ENCODE results near the gene TEX52. TPM values are rescaled to one million over a fixed set of nuclear protein-coding genes. Genes with fewer than 3 reads are reported as not detected.

TEX52 gene
- total RNA-seq, result not detected
- polyA plus RNA-seq, result not detected
- long read RNA-seq, donor 1, result 0 reads
- long read RNA-seq, donor 2, result 0 reads
- long read RNA-seq, donor 3, result 0 reads
- long read RNA-seq, donor 4, result 0 reads
- long read RNA-seq, donor 5, result 0 reads
- long read RNA-seq, donor 6, result 0 reads
- long read RNA-seq, donor 7, result 0 reads
- long read RNA-seq, donor 8, result 0 reads
- long read RNA-seq, donor 9, result 0 reads
- long read RNA-seq, donor 10, result 0 reads

DNA sequence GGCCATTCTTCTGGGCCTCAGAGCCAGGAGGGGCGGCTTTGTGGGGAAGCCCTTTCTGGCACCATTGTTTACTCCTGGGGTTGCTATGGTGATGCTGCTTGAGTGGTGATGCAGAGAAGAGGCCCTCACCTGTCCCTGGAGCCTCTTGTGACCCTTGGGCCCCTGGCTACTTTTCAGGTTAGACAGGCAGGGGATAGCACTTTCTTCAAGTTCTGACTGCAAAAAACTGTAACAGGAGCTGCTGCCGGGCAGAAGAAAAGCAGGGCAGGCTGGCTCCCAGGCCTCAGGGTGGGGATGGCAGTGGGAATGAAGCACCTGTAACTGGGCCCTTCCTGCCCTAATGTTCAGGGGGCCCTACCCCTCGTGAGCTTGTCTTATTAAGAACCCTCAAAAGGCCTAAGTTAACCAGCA is at the start of gene TEX52:
Gene TEX52, minus strand, starts transcription at position 19 of the 411 bp plus-strand sequence. Its CDS starts 13 bp downstream, at position 6.
- intact Hi-C loops (cut with DNase I; ENCODE audit: low total_unique reads), result loop anchor here (10.0 kb wide), 2 partner anchors 88 to 178 kb away; no protein-coding TSS in a partner anchor
- no peaks in the 10 kb centered on the region for H3K9me3 ChIP-seq
- no peak for TF ChIP-seq CTCF (IDR thresholded peaks at IDR 0.05)
- no peak for TF ChIP-seq POLR2A (IDR thresholded peaks at IDR 0.05)
- no peak for TF ChIP-seq EP300 (IDR thresholded peaks at IDR 0.05)
- TF ChIP-seq POLR2AphosphoS5 (IDR thresholded peaks at IDR 0.05), result no peak
- H3K27me3 ChIP-seq, result no peaks in the 10 kb centered on the region
- 83 to 100% (median 87%) methylated on average over 3 of the region's 3 CpGs for WGBS, 5 donors
- no peak within 1 kb of the TSS for H3K27ac ChIP-seq
- DNase-seq, result no peak
- no peaks in the 10 kb centered on the region for H3K4me1 ChIP-seq
- H3K36me3 ChIP-seq, result peaks cover 0 to 41% (median 14%) of the 10 kb centered on the region in 4 donors
- H3K4me3 ChIP-seq, result no peak within 1 kb of the TSS

DNA sequence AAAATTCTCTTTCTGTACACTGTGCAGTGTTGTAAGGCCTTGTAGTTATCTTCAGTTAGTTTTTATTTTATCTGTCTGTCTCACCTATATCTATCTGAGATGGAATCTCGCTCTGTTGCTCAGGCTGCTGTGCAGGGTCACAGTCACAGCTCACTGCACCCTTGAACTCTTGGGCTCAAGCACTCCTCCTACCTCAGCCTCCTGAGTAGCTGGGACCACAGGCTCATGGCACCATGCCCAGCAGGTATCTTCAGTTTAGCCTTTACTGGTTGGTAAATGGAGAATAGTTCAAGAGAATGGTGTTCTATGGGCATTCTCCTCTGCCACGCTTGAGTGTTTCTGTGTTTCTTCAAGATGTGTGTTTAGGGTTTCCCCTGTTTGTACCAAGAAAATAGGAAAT is 47.4 kb upstream of the TEX52 start:
- no peak for TF ChIP-seq EP300 (IDR thresholded peaks at IDR 0.05)
- TF ChIP-seq CTCF (IDR thresholded peaks at IDR 0.05), result no peak
- TF ChIP-seq POLR2AphosphoS5 (IDR thresholded peaks at IDR 0.05), result no peak
- TF ChIP-seq POLR2A (IDR thresholded peaks at IDR 0.05), result no peak
- no peak overlapping the region for H3K4me3 ChIP-seq
- no peaks in the 10 kb centered on the region for H3K27me3 ChIP-seq
- no peak for DNase-seq
- H3K9me3 ChIP-seq, result no peaks in the 10 kb centered on the region
- intact Hi-C loops (cut with DNase I; ENCODE audit: low total_unique reads), result no loop called here
- peaks cover 7 to 16% (median 11%) of the 10 kb centered on the region in 4 donors for H3K4me1 ChIP-seq
- H3K36me3 ChIP-seq, result peaks cover 0 to 4% (median under 1%) of the 10 kb centered on the region in 4 donors
- no peak overlapping the region for H3K27ac ChIP-seq
- WGBS, 5 donors, result 91 to 98% (median 95%) methylated on average over 2 of the region's 2 CpGs

DNA sequence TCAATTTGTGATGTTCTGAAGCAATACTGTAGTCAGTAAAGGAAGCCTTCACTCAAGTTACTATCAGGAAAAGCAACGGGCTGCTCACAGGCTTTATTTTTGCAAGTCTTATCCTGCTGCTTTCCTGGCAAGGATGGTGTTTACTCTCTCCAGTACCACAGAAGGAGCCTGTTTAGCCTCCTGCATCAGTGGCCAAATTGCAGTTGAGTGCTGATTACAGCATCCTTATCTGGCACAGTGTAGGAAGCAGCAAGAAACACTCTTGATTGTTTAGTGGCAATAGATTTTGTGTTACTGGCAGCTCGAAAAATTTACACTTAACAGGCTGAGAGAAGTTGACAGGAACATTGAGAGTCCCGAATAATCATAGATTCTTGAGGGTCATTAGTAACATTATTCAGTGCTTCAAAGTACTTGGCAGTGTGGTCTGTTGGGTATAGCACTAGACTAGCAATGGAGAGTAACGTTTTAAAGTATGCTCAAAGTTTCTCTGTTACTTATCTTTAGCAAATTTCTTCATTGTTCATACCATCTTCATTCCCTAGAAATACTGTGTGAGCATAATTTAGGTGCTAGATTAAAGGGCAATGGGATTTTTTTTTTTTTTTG is 45.5 kb upstream of the TEX52 start:
- peaks cover 7 to 17% (median 11%) of the 10 kb centered on the region in 4 donors for H3K4me1 ChIP-seq
- peaks cover 0 to 3% (median 0%) of the 10 kb centered on the region in 4 donors for H3K36me3 ChIP-seq
- H3K27ac ChIP-seq, result peak overlapping the region in 2 of 5 donors; percentile 4 to 22
- no peak for TF ChIP-seq EP300 (IDR thresholded peaks at IDR 0.05)
- no peak for TF ChIP-seq CTCF (IDR thresholded peaks at IDR 0.05)
- TF ChIP-seq POLR2AphosphoS5 (IDR thresholded peaks at IDR 0.05), result peak in 2 of 3 donors; percentile 12 to 85
- WGBS, 5 donors, result 13 to 24% (median 15%) methylated on average over 4 of the region's 4 CpGs
- intact Hi-C loops (cut with DNase I; ENCODE audit: low total_unique reads), result no loop called here
- peak; percentile 49 to 68 for DNase-seq
- no peak overlapping the region for H3K4me3 ChIP-seq
- no peaks in the 10 kb centered on the region for H3K27me3 ChIP-seq
- H3K9me3 ChIP-seq, result no peaks in the 10 kb centered on the region

GRCh38 chr12:2900642-2901041 is 43.8 kb upstream of the TEX52 start:
- DNase-seq, result no peak
- TF ChIP-seq POLR2AphosphoS5 (IDR thresholded peaks at IDR 0.05), result no peak
- TF ChIP-seq CTCF (IDR thresholded peaks at IDR 0.05), result no peak
- TF ChIP-seq EP300 (IDR thresholded peaks at IDR 0.05), result no peak
- no peak for TF ChIP-seq POLR2A (IDR thresholded peaks at IDR 0.05)
- H3K27me3 ChIP-seq, result no peaks in the 10 kb centered on the region
- peaks cover 0 to 3% (median 0%) of the 10 kb centered on the region in 4 donors for H3K36me3 ChIP-seq
- 90 to 96% (median 93%) methylated on average over 8 of the region's 8 CpGs for WGBS, 5 donors
- peaks cover 7 to 26% (median 16%) of the 10 kb centered on the region in 4 donors for H3K4me1 ChIP-seq
- no peak overlapping the region for H3K27ac ChIP-seq
- H3K9me3 ChIP-seq, result no peaks in the 10 kb centered on the region
- no peak overlapping the region for H3K4me3 ChIP-seq
- intact Hi-C loops (cut with DNase I; ENCODE audit: low total_unique reads), result no loop called here
